NK-92 treated with Interleukin-12 subunit alpha and Interleukin-12 subunit beta, amount 100 ng/mL, for 24 hours (cell line): ENCODE measurements around the gene BARX1.
"Not testable (repeated sequence)": the region's sequence is repeated elsewhere in the genome, so short reads cannot be mapped to it uniquely, and the experiment has no call there.

Experiments
- DNase-seq: peaks from one replicate; lab custom pipeline; 2025; lab: John Stamatoyannopoulos, UW

Gene BARX1

DNA sequence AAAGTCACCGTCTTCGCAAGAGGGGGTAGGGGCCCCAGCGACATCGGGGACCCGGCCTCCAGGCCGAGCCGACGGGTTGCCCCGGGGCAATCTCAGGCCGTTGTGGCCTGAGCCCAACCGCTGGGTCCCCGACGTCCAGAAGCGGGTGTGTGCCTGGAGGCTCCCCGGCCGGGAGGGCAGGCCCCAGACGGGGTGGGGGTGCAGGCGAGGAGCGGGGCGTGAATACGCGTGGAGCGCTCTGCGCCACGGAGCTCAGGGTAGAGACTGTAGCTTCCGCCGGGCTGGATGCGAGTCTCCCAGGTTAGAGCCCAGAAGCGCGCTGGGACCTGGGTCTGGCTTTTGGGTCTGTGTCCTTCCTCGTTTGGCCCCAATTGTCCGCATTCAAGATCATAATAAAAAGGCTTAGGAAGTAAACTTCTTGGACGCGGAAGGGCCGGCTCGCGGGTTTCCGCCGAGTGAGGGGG, 3.5 kb downstream of the BARX1 start:
- DNase-seq, result no peak

- no peak for DNase-seq
These were observed 4.2 kb downstream of the BARX1 start for GRCh38 chr9:93950619-93951601.

GRCh38 chr9:93949694-93950449, 5.3 kb downstream of the BARX1 start:
- no peak for DNase-seq

DNA sequence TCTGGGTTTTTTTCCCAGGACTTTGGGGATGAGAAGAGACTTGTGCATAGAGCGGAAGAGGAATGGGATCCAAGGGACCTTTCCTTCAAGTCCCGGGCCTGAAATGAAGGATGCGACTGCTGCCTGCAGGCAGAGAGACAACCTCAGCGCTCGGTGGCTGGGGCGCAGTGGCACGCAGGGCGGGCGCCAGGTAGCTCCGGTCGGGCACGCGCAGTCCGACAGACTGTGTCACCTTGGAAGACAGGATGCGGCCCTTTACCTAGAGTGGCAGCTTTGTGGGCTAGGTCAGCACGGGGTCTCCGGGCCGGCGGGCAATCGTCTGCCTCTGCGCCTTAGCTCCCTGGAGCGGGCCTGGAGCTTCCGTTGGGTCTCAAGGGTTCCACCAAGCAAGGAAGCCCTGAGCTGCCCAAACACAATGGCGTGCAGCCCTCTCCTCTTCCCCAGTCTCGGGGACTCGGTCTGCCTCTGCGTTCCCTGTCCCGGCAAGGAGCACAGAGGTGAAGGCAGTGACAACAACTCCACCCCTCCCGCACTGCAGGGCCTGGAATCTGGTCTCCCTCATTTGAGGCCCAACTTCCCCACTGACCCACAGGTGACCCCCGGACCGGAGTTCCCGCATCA, 6.0 kb downstream of the BARX1 start:
- DNase-seq, result no peak

- DNase-seq, result no peak
These were observed 6.6 kb downstream of the BARX1 start for GRCh38 chr9:93948441-93949072.

GRCh38 chr9:93947409-93948070, 7.6 kb downstream of the BARX1 start:
- DNase-seq, result no peak

DNA sequence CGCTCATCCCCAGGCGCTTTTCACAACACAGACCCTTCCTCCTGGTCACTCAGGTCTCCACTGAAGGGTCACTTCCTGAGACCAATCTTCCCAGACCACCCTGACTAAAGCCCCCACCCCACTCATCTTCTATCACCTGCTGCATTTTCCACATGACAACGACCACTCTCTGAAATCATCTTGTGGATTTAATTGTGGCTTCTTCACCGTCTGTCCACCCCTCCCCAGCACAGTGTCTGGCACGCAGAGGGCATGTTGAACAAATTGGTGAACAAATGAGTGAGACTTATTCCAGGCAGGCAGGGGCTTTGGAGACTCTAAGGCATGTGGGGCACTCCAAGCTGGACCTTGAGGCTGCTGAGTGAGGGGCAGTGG, 8.8 kb downstream of the BARX1 start:
- DNase-seq, result no peak

DNA sequence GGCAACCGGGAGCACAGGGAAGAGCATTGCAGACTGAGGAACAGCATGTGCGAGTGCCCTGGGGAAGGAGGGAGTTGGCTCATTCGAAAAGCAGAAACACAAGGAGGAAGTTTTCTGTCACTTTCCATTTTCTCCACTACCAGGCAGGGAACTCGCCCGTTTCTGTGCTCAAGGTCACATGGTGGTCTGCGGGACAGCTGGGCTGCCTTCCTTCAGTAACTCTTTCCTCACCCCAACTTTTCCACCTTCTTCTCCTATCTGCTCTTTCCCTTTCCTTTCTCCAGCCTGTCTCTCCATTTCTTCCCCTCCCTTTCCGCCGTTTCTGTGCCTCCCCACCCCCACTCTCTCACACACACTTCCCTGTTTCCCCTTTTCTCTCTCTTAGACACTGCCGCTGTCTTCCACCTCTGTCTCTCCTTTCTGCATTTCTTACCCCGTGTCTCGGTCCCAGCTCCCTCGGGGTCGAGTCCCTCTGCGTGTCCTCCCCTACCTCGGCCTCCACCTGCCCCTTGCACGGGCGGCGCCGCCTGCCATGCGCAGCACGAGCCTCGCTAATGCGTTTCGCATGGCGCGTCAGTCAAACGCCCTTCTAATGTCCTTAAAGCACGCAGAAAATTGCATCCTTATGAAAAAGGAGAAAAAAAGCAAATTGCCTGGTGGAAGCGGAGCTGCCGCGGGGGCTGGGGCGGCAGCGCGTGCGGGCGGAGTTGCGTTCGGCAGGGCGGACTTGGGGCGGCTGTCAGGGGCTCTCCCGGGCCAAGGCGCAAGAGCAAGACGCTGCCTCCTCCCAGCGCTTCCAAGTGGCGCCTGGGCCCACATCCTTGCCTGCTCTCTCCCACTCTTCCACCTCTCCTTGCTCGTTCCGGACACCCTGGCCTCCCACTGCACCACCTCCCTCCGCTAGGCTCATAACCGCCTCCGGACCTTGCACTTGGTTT, 9.5 kb downstream of the BARX1 start:
- DNase-seq, result no peak

- DNase-seq, result no peak
These were observed 11.1 kb downstream of the BARX1 start for GRCh38 chr9:93944011-93944410.

GRCh38 chr9:93942161-93942560, 13.0 kb downstream of the BARX1 start:
- no peak for DNase-seq

DNA sequence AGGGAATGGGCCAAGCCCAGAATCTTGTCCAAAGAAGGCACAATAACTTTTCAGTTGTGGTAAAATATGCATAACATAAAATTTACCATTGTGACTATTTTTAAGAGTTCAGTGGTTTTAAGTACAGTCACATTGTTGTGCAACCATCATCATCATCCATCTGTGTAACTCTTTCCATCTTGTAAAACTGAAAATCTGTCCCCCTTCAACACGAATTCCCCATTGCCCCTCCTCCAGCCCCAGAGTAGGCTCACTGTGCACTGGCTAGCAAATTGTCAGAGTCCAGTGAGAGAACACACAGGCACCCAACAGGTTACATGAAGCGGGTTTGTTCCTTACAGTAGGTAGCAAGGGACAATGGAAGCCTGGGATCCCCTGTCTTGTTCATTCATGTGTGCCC, 13.7 kb downstream of the BARX1 start:
- no peak for DNase-seq

DNA sequence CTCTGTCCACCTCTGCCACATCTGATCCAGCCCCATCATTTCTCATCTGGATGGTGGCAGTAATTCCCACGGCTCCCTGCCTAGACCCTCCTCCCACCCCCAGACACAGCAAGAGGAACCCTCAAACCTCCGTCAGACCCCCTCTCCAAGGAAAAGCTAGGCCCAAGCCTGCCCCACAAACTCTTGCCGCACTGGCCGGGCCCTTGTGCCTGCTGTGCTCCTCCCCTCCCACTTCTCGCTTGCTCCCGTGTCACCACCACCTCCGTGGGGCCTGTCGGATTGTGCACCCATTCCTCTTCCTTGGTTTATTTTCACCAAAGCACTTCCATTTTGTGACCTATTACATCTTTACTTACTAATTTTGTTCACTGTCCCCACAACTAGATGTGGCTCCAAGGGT, 14.2 kb downstream of the BARX1 start:
- DNase-seq, result no peak

GRCh38 chr9:93939589-93939988, 15.6 kb downstream of the BARX1 start:
- not testable (repeated sequence) for DNase-seq

GRCh38 chr9:93937193-93937592, 18.0 kb downstream of the BARX1 start:
- DNase-seq, result no peak

DNA sequence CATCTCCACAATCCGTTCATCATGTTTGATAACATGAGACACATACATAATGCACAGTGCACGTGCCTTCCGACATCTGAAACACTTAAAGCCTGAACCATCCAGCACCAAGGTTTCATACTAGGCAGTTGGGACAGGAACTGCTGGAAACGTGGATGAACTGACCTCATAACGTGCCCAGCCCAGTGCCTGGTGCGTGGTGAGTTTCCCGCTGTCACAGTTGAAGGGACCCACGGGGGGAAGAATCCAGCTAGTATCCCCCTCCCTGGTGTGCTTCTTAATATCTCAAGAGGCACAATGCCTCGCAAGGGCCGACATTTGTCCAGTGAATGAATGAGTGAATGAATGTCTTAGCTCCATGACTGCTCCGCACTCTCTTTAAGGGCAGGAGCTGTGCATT, 23.2 kb downstream of the BARX1 start:
- DNase-seq, result no peak

- DNase-seq, result no peak
These were observed 25.1 kb downstream of the BARX1 start for GRCh38 chr9:93930070-93930469.

- DNase-seq, result no peak
These were observed 25.9 kb downstream of the BARX1 start for GRCh38 chr9:93929231-93929630.

GRCh38 chr9:93922535-93922934, 32.6 kb downstream of the BARX1 start:
- no peak for DNase-seq

DNA sequence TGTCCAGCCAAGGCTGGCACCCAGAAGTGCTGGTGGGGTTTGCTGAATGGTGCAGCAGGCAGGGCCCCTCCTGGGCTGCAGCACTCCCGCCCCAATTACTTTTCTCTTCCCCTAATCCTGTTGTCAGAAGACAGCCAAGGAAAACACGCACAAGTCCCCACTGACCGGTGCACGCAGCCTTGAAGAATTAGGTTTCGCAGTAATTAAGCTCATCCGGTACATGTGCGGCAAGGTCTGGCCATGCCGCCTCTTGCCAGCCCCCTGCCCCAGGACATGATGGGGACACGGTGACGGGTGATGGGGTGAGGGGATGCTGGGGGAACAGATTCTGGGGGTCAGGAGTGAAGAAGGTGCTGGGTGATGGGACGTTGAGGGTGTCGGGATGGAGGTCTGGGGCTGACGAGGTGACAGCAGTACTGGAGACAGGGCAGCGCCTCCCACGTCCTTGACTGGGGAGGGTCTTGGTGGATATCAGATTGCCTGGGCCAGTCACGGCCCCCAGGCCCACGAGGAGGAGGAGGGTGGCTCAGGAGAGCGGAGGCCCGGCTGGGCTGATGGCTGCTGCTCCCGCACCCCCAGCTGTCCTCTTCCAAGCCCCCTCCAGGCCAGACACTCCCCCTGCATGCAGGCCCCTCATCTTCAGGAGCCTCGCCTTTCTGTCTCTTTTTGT, 34.9 kb downstream of the BARX1 start:
- DNase-seq, result no peak

- DNase-seq, result no peak
These were observed 37.1 kb downstream of the BARX1 start for GRCh38 chr9:93918061-93918460.
